OCI-LY7 (cell line): ENCODE results near the gene MYCBPAP. TPM values are rescaled to one million over a fixed set of nuclear protein-coding genes. Genes with fewer than 3 reads are reported as not detected.

Experiments
- BruUV-seq: library from RNA; stranded (reverse); fragments of 400-500 nt; replicated peaks from 2 replicates; lab custom pipeline; 2021; lab: Mats Ljungman, UMichigan
- CTCF ChIA-PET: fragments of 300-600 bp; sonication (Branson Sonifier 250); formaldehyde crosslinking; loops from one replicate; lab custom pipeline; 2022; ENCODE audit warnings: antibody characterized with exemption; ENCODE audit not compliant: unreplicated experiment; lab: Charles Lee
- POLR2A ChIA-PET: fragments of 300-600 bp; sonication (Branson Sonifier 250); formaldehyde crosslinking; loops from one replicate; lab custom pipeline; 2022; ENCODE audit warnings: antibody characterized with exemption; lab: Charles Lee
- DNase-seq: peaks from one replicate; pipeline ENCODE4 v3.0.0-alpha.2; 2015; ENCODE audit warnings: low spot score
- H2AFZ ChIP-seq: fragments of 200-600 bp; sonication (generic), shearing (Covaris generic); 2 replicates; pipeline ENCODE4 v1.6.1; 2014; ENCODE audit warnings: mild to moderate bottlenecking, antibody characterized with exemption, low read length, moderate library complexity
- H3K27ac ChIP-seq: fragments of 200-600 bp; sonication (generic); 2 replicates; pipeline ENCODE4 v1.5.1; 2014; ENCODE audit warnings: mixed run types, low read depth, mild to moderate bottlenecking, moderate library complexity, low read length, inconsistent platforms; ENCODE audit not compliant: poor library complexity, severe bottlenecking
- H3K36me3 ChIP-seq: fragments of 200-600 bp; sonication (generic); 2 replicates; pipeline ENCODE4 v1.6.1; 2014; ENCODE audit warnings: mild to moderate bottlenecking, antibody characterized with exemption, low read length, moderate library complexity, mixed read lengths; ENCODE audit not compliant: insufficient read depth
- H3K4me1 ChIP-seq: fragments of 200-600 bp; sonication (generic); 2 replicates; pipeline ENCODE4 v1.5.1; 2014; ENCODE audit warnings: mild to moderate bottlenecking, low read length; ENCODE audit not compliant: insufficient read depth, poor library complexity, severe bottlenecking
- H3K4me2 ChIP-seq: fragments of 200-600 bp; sonication (generic); 2 replicates; pipeline ENCODE4 v1.6.1; 2014; ENCODE audit warnings: mild to moderate bottlenecking, low read length
- H3K4me3 ChIP-seq: fragments of 200-600 bp; sonication (generic); 2 replicates; pipeline ENCODE4 v1.5.1; 2014; ENCODE audit warnings: mild to moderate bottlenecking, low read depth, low read length; ENCODE audit not compliant: poor library complexity, severe bottlenecking
- H3K79me2 ChIP-seq: fragments of 200-600 bp; sonication (generic); 2 replicates; pipeline ENCODE4 v1.6.1; 2016; ENCODE audit warnings: low read depth, mild to moderate bottlenecking, low read length, moderate library complexity, mixed read lengths; ENCODE audit not compliant: insufficient read depth
- H3K9me2 ChIP-seq: fragments of 200-600 bp; sonication (generic); 2 replicates; pipeline ENCODE4 v1.6.1; 2016; ENCODE audit warnings: mild to moderate bottlenecking, low read length, mixed read lengths; ENCODE audit not compliant: insufficient read depth
- H3K9me3 ChIP-seq: fragments of 200-600 bp; sonication (generic); 2 replicates; pipeline ENCODE4 v1.6.1; 2014; ENCODE audit warnings: mild to moderate bottlenecking, mixed run types, low read length, mixed read lengths
- H4K20me1 ChIP-seq: fragments of 200-600 bp; sonication (generic); 2 replicates; pipeline ENCODE4 v1.6.1; 2014; ENCODE audit warnings: mild to moderate bottlenecking, antibody characterized with exemption, low read length, moderate library complexity, mixed read lengths; ENCODE audit not compliant: insufficient read depth
- CTCF ChIP-seq: fragments of 200-600 bp; sonication (generic); conservative IDR thresholded peaks from 2 replicates; pipeline ENCODE4 v1.5.1; 2014; ENCODE audit warnings: mild to moderate bottlenecking, antibody characterized with exemption, low read length, moderate library complexity, mixed read lengths
- EZH2phosphoT487 ChIP-seq: fragments of 200-600 bp; sonication (generic); IDR thresholded peaks from 2 replicates; pipeline ENCODE4 v1.6.1; 2018; ENCODE audit warnings: low read depth, borderline replicate concordance, mild to moderate bottlenecking, mixed run types, antibody characterized with exemption, low read length, moderate library complexity, mixed read lengths
- intact Hi-C: fragments of 100-400 bp; cut with micrococcal nuclease; formaldehyde crosslinking; loops from one replicate; pipeline ENCODE4 v1.10.0; 2022; ENCODE audit not compliant: unreplicated experiment
- total RNA-seq, 2 experiments: library from RNA; depleted of rRNA in 1 of 2; stranded (reverse); fragments of >200 nt in 1 of 2; shearing (Covaris generic) in 1 of 2; gene quantifications; 2 replicates each; pipeline ENCODE4 v1.2.3, GENCODE V29; 2014 to 2022

MYCBPAP gene
- total RNA-seq, 2 experiments from 2014 or later, result 5.0 to 6.8 TPM

- H3K27ac ChIP-seq, result no peak overlapping the region
- H4K20me1 ChIP-seq, result no peaks in the 10 kb centered on the region
- BruUV-seq, result no TSS peak
- H3K4me1 ChIP-seq, result no peaks in the 10 kb centered on the region
- H2AFZ ChIP-seq, result no peak overlapping the region
- no peak overlapping the region for H3K4me3 ChIP-seq
- ChIA-PET POLR2A (no interaction called here), CTCF (no interaction called here)
- H3K4me2 ChIP-seq, result no peak overlapping the region
- H3K9me3 ChIP-seq, result no peaks in the 10 kb centered on the region
- intact Hi-C loops, result no loop called here
- H3K36me3 ChIP-seq, result no peaks in the 10 kb centered on the region
- H3K9me2 ChIP-seq, result no peaks in the 10 kb centered on the region
- no peak for DNase-seq
- no peaks in the 10 kb centered on the region for H3K79me2 ChIP-seq
- TF ChIP-seq EZH2phosphoT487 (no peak), CTCF (no peak)
Measured at GRCh38 chr17:50522766-50523165, 14.5 kb downstream of the MYCBPAP start.

DNA sequence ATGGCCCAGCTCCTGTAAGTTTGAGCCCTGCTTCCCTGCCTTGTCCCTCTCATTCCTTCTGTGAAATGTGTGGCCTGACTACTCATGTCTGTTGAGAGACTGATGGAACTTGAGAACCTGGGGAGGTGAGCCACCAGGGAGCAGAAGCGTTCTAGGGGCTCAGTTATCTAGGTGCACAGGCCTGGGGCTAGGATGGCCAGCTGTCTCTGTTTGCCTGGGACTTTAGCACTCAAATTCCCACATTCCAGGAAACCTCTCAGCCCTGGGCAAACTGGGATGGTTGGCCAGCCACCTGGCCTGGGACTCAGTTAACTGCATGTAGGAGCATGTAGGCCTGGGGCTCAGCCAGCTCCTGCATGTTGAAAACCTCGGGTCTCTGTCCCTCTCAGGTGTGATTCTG is 15.0 kb downstream of the MYCBPAP start:
- no peaks in the 10 kb centered on the region for H3K9me2 ChIP-seq
- H2AFZ ChIP-seq, result no peak overlapping the region
- H3K36me3 ChIP-seq, result no peaks in the 10 kb centered on the region
- no peaks in the 10 kb centered on the region for H3K4me1 ChIP-seq
- POLR2A ChIA-PET, result no interaction called here
- H3K9me3 ChIP-seq, result no peaks in the 10 kb centered on the region
- H3K4me3 ChIP-seq, result no peak overlapping the region
- no peak for DNase-seq
- H3K4me2 ChIP-seq, result no peak overlapping the region
- intact Hi-C loops, result no loop called here
- no peaks in the 10 kb centered on the region for H3K79me2 ChIP-seq
- TF ChIP-seq EZH2phosphoT487 (no peak), CTCF (no peak)
- CTCF ChIA-PET, result no interaction called here
- BruUV-seq, result no TSS peak
- H4K20me1 ChIP-seq, result no peaks in the 10 kb centered on the region
- H3K27ac ChIP-seq, result no peak overlapping the region

- CTCF ChIA-PET, result no interaction called here
- intact Hi-C loops, result no loop called here
- BruUV-seq, result no TSS peak
- TF ChIP-seq EZH2phosphoT487, result no peak
- Histone ChIP-seq H3K9me2 (no peaks in the 10 kb centered on the region), H3K79me2 (no peaks in the 10 kb centered on the region), H3K4me3 (no peak overlapping the region), H3K27ac (no peak overlapping the region), H3K36me3 (no peaks in the 10 kb centered on the region), H2AFZ (no peak overlapping the region), H4K20me1 (no peaks in the 10 kb centered on the region), H3K4me2 (no peak overlapping the region), H3K9me3 (no peaks in the 10 kb centered on the region), H3K4me1 (no peaks in the 10 kb centered on the region)
- POLR2A ChIA-PET, result no interaction called here
- DNase-seq, result no peak
Measured at GRCh38 chr17:50524838-50525237, 16.6 kb downstream of the MYCBPAP start.
